Placental epithelial cell (primary cell): ENCODE measurements around the gene ARMC6. TPM values are rescaled to one million over a fixed set of nuclear protein-coding genes. Genes with fewer than 3 reads are reported as not detected.

Source experiments
- total RNA-seq: library from RNA; depleted of rRNA; stranded (reverse); fragments of >200 nt; gene quantifications from 2 replicates; pipeline ENCODE4 v1.2.3, GENCODE V29; 2012

ARMC6 gene
- 27.1 and 41.2 TPM in 2 replicates for total RNA-seq

DNA sequence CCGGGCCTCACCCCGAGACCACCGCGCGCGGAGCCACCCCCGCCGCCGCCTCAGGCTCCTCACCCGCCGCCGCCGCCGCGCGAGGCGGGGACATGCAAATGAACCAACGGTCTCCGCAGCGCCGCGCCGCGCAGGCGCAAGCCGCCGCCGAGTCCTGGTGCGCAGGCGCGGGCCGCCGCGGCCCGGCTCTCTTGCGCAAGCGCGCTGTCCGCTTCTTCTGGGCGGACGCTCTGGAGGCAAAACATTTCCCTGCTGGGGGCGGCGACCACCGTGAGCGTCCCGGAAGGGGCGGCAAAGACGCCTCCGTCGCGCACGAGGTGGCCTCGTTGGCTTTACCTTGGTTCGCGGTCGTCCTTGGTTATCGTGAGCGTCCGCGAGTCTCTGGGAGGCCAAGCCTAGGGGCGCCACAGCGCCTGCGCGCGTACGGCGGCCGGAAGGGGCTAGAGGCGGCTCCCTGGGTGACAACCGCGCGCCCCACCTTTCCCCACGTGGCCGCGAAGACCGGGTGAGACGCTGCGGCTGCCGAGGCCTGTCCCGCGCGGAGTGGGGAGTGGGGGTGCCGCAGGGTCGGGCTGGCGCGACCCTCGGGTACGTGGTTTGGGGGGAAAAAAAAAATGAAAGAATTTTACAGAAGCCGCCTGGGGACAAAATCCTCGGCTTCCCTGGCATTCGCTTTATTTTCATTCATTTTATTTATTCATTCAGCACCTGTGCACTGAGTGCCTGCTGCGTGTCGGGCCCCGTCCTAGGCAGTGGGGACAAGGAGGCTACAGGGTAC, at the start of gene ARMC6, which contains the start of gene SUGP2:
ARMC6 (plus strand) TSS at position 178 of the 778 bp plus-strand sequence. CDS start 607 bp downstream, outside the sequence.
SUGP2 (minus strand) TSS at position 92 of the 778 bp plus-strand sequence. CDS start 2,446 bp downstream, outside the sequence.

DNA sequence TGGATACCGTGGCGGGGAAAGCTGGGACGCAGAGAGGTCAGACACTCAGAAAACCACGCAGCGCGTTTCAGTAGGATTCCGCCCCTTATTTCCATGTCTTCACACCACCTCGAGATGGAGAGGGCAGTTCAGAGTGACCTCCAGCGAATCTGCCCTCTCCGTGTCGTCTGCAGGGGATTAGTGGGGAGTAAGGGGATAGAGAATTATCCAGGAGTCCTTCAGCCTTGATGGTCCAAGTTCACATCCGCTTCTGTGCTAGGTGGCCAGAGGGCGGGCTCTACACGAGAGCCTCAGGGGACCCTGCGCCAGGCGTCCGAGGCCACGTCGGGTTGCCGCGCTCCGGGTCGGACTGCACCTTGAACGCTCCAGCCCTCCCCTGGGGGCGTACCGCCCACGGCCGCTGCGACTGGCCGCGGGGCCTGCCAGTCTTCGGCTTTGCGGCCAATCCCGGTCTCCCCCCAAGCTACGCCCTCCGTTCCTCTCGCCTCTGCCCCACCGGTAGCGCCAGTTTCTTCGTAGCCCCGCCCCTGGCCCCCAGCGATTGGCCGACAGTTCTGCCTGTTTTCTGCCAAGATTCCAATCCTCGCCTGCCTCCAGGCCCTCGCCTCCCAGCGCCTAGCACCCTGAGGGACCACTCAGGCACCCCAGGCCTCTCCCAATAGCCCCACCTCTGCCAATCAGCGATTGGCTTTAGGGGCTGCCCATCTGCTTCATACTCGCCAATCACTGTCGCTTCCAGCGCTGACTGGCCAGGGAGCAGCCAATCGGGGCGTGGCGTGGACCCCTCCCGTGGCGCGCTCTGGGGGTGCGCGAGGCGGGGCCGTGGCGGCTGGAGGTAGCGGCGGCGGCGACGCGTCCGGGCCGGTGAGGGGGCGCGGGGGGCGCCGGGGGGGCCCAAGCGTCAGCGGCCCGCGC, 30.0 kb downstream of the ARMC6 start, which contains the start of gene SLC25A42:
SLC25A42 (plus strand) TSS at position 812 of the 915 bp plus-strand sequence. CDS start 32,131 bp downstream, outside the sequence.

Other genes starting within 250 kb of the ARMC6 start
- under 0.01 TPM in 1 of 2 replicates, not detected in the other for gene COMP, start 242.3 kb upstream of the ARMC6 start, total RNA-seq
- gene UPF1, start 201.6 kb upstream of the ARMC6 start, total RNA-seq, result 58.5 and 68.8 TPM in 2 replicates
- not detected in 2 replicates for gene CERS1, start 137.4 kb upstream of the ARMC6 start, total RNA-seq
- 191 and 379 TPM in 2 replicates for gene COPE, start 114.2 kb upstream of the ARMC6 start, total RNA-seq
- 50.3 and 67.2 TPM in 2 replicates for gene DDX49, start 113.9 kb upstream of the ARMC6 start, total RNA-seq
- gene HOMER3, start 92.4 kb upstream of the ARMC6 start, total RNA-seq, result 43.6 and 99.6 TPM in 2 replicates
- gene SUGP2, start 86 bp upstream of the ARMC6 start, total RNA-seq, result 23.9 and 25.7 TPM in 2 replicates
- 8.5 and 12.6 TPM in 2 replicates for gene SLC25A42, start 30.4 kb downstream of the ARMC6 start, total RNA-seq
- 16.1 TPM in 2 replicates for gene TMEM161A, start 104.9 kb downstream of the ARMC6 start, total RNA-seq
- 0.39 TPM in 1 of 2 replicates, not detected in the other for gene MEF2B, start 136.7 kb downstream of the ARMC6 start, total RNA-seq
- 11.0 and 15.7 TPM in 2 replicates for gene BORCS8, start 158.5 kb downstream of the ARMC6 start, total RNA-seq
- 53.6 and 64.8 TPM in 2 replicates for gene RFXANK, start 158.7 kb downstream of the ARMC6 start, total RNA-seq
- 7.6 and 9.0 TPM in 2 replicates for gene NR2C2AP, start 169.8 kb downstream of the ARMC6 start, total RNA-seq
- gene NCAN, start 178.4 kb downstream of the ARMC6 start, total RNA-seq, result under 0.01 TPM in 1 of 2 replicates, not detected in the other
- gene TM6SF2, start 239.7 kb downstream of the ARMC6 start, total RNA-seq, result 1.2 and 2.0 TPM in 2 replicates